Left lung (tissue), 10 donors: ENCODE measurements around the gene UTS2R. TPM values are rescaled to one million over a fixed set of nuclear protein-coding genes. Genes with fewer than 3 reads are reported as not detected.

Experiments
- ATAC-seq: fragments of 200-7000 bp; cut with Tn5 transposase; one replicate; pipeline ENCODE4 v1.9.1; 2020; ENCODE audit warnings: moderate library complexity
- DNase-seq, 4 donors: peaks; one replicate each; pipeline ENCODE4 v3.0.0-alpha.2; 2013 to 2020
- H3K27ac ChIP-seq, 2 donors: fragments of 200-600 bp; sonication (generic) in 1 of 2; one replicate each; pipeline versions ENCODE4 v1.5.0 to v1.8.0; 2020 to 2021
- H3K27me3 ChIP-seq, 2 donors: fragments of 200-600 bp; sonication (generic) in 1 of 2; one replicate each; pipeline versions ENCODE4 v1.5.0 to v1.8.0; 2020 to 2021
- H3K36me3 ChIP-seq, 2 donors: fragments of 200-600 bp; sonication (generic) in 1 of 2; one replicate each; pipeline versions ENCODE4 v1.5.0 to v1.8.0; 2020 to 2021
- H3K4me1 ChIP-seq, 2 donors: fragments of 200-600 bp; one replicate each; pipeline ENCODE4 v1.8.0; 2021
- H3K4me3 ChIP-seq, 2 donors: fragments of 200-600 bp; sonication (generic) in 1 of 2; one replicate each; pipeline versions ENCODE4 v1.5.0 to v1.8.0; 2020 to 2021; ENCODE audit warnings: mild to moderate bottlenecking in 1 of 2
- H3K9me3 ChIP-seq, 2 donors: fragments of 200-600 bp; sonication (generic) in 1 of 2; one replicate each; pipeline versions ENCODE4 v1.5.0 to v1.8.0; 2020 to 2021
- intact Hi-C, 2 donors: fragments of 100-400 bp; cut with DNase I; formaldehyde crosslinking; loops; one replicate each; pipeline versions ENCODE4 v1.11.2 to v1.14.2; 2022
- polyA plus RNA-seq, 6 donors: library from polyadenylated mRNA; unstranded; fragments of 120-200 nt; gene quantifications; one replicate each; pipeline ENCODE4 v1.2.1, GENCODE V29; 2013; ENCODE audit not compliant: insufficient read length in 6 of 6
- total RNA-seq, 2 donors: library from RNA; stranded (reverse); fragmentation: NEBNext Ultra II Directional; extraction: Animal tissue kit (Norgen Biotek cat#: 25700); gene quantifications; one replicate each; pipeline ENCODE4 v1.2.1, GENCODE V29; 2021
- TF ChIP-seq, protein P1 (sequence below), 2 donors: fragments of 200-600 bp; sonication (generic) in 1 of 2; IDR thresholded peaks; one replicate each; pipeline versions ENCODE4 v1.5.0 to v1.8.0; 2021; ENCODE audit warnings: antibody characterized with exemption in 2 of 2
- donor health status: DM: no; HTN: yes; CAD: no.
- donor health status: DM: no; HTN: no; CAD: no.

The UTS2R gene
- total and polyA plus RNA-seq, 8 donors = 0.11 TPM; not detected in 7

DNA sequence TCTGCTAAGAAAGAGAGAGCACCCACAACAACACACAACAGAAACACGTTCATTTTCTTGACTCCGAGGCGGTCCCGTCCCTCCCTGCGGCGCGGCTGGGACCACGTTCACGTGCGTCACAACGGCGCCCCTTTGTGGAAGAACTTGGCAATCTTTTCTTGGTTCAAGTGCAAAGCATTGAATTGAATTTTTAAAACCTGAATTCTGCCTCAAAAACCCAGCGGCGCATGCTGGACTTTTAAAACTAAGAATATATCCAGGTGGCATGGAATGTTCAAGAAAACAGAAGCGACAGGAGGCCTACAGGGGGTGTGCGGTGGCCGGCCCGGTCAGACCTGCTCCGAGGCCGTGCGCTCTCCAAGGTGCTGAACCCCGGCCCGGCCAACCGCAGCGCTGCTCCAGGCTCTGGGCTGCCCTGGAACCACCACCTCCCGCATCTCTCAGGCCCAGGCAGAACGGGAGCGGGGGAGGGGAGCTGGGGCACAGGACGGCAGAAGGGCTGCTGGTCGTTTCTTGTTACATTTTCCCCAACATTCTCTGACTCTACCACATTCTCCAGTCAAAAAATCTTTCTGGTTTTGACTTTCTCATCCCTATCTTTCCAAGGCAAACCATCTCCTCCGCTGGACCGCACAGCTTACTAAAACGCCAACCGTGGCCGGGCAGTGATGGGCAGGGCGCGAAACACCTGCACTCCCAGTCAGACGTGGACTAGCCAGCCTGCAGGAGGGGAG, 43.1 kb downstream of the UTS2R start:
- intact Hi-C loops = loop anchor here in 1 of 2 donors (5.0 kb wide), 1 partner anchor 62 kb away; no protein-coding TSS in a partner anchor
- no peak overlapping the region for H3K27ac ChIP-seq
- DNase-seq (peak; percentile 67 to 92 (median 73)), ATAC-seq (peak; percentile 71)
- H3K27me3 ChIP-seq = no peaks in the 10 kb centered on the region
- no peaks in the 10 kb centered on the region for H3K9me3 ChIP-seq
- H3K4me1 ChIP-seq = peaks cover 8 to 26% of the 10 kb centered on the region in 2 donors
- TF ChIP-seq, protein P1, sequence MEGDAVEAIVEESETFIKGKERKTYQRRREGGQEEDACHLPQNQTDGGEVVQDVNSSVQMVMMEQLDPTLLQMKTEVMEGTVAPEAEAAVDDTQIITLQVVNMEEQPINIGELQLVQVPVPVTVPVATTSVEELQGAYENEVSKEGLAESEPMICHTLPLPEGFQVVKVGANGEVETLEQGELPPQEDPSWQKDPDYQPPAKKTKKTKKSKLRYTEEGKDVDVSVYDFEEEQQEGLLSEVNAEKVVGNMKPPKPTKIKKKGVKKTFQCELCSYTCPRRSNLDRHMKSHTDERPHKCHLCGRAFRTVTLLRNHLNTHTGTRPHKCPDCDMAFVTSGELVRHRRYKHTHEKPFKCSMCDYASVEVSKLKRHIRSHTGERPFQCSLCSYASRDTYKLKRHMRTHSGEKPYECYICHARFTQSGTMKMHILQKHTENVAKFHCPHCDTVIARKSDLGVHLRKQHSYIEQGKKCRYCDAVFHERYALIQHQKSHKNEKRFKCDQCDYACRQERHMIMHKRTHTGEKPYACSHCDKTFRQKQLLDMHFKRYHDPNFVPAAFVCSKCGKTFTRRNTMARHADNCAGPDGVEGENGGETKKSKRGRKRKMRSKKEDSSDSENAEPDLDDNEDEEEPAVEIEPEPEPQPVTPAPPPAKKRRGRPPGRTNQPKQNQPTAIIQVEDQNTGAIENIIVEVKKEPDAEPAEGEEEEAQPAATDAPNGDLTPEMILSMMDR (IDR thresholded peaks at IDR 0.05) = peak; percentile 49 to 68
- peaks cover 0 to 9% of the 10 kb centered on the region in 2 donors for H3K36me3 ChIP-seq
- no peak overlapping the region for H3K4me3 ChIP-seq

DNA sequence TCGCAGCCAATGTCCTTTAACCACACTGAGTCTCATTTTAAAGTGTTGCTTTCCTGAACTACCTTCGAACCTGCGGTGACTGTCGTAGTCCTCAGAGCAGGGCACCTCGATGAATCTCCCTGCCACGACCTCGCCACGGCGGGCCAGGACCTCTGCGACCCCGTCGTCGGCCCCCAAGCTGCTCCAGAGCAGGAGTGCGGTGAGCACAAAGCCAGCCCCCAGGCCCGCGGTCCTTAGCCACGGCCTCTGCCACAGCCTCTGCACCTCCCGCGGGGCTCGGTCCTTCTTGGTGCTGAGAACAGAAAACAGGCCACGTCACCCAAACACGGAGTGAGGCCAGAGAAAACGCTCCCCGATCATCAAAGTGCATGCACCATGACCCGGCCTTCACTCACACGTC, 43.8 kb downstream of the UTS2R start:
- intact Hi-C loops = no loop called here
- H3K27me3 ChIP-seq = no peaks in the 10 kb centered on the region
- no peak for ATAC-seq
- TF ChIP-seq, protein P1 (IDR thresholded peaks at IDR 0.05) = no peak
- no peak overlapping the region for H3K27ac ChIP-seq
- no peaks in the 10 kb centered on the region for H3K9me3 ChIP-seq
- peak in 1 of 4 donors; percentile 72 for DNase-seq
- peaks cover 0 to 12% of the 10 kb centered on the region in 2 donors for H3K36me3 ChIP-seq
- H3K4me3 ChIP-seq = no peak overlapping the region
- H3K4me1 ChIP-seq = peaks cover 8 to 31% of the 10 kb centered on the region in 2 donors

DNA sequence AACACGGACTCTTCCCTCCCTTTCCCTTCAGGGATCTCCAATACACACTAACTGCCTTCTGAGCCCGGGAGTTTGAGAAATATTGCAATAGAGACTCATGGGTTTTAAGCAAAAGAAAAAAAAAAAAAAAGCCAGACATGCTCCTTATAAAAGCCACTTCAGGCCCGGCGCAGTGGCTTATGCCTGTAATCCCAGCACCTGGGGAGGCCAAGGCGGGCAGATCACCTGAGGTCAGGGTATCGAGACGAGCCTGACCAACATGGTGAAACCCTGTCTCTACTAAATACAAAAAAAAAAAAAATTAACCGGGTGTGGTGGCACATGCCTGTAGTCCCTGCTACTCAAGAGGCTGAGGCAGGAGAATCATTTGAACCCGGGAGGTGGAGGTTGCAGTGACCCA, 44.2 kb downstream of the UTS2R start:
- Histone ChIP-seq H3K36me3 (peaks cover 0 to 17% of the 10 kb centered on the region in 2 donors), H3K4me3 (no peak overlapping the region), H3K9me3 (no peaks in the 10 kb centered on the region), H3K27ac (no peak overlapping the region), H3K27me3 (no peaks in the 10 kb centered on the region), H3K4me1 (peaks cover 8 to 31% of the 10 kb centered on the region in 2 donors)
- no peak for ATAC-seq
- DNase-seq = peak in 1 of 4 donors; percentile 29
- intact Hi-C loops = no loop called here
- TF ChIP-seq, protein P1 (IDR thresholded peaks at IDR 0.05) = no peak

DNA sequence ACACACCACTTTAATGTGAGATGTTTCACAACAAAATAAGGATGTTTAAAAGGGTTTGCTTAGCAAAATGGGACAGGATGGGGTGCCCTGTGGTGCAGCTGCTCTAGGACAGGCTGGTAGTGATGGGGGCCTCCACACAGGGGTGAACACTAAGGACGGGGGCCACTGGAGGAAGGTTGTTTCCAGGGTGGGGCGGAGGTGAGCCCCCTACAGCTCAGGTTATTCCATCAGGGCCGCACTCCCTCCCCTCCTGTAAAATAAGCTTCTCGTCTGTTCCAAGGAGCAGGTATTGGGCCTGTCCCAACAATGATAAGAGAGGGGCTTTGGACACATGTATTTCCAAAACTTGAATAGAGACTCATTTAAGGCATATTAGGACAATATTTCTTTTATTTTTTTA, 44.7 kb downstream of the UTS2R start:
- DNase-seq (peak in 1 of 4 donors; percentile 20), ATAC-seq (no peak)
- no peaks in the 10 kb centered on the region for H3K27me3 ChIP-seq
- intact Hi-C loops = no loop called here
- H3K9me3 ChIP-seq = no peaks in the 10 kb centered on the region
- peaks cover 8 to 31% of the 10 kb centered on the region in 2 donors for H3K4me1 ChIP-seq
- no peak overlapping the region for H3K4me3 ChIP-seq
- peaks cover 0 to 17% of the 10 kb centered on the region in 2 donors for H3K36me3 ChIP-seq
- no peak overlapping the region for H3K27ac ChIP-seq
- TF ChIP-seq, protein P1 (IDR thresholded peaks at IDR 0.05) = no peak

DNA sequence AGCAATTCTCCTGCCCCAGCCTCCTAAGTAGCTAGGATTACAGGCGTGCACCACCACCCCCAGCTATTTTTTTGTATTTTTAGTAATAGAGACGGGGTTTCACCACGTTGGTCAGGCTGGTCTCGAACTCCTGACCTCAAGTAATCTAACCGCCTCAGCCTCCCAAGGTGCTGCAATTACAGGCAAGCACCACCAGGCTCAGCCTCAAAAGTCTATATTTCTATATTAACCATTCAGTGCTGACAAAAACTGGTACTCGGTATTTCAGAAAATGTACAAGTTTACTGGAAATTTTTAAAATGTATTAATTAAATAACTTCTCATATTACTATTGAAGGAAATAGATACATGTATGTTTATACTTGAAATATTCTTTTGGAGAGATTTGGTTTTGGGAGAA, 45.2 kb downstream of the UTS2R start:
- Histone ChIP-seq H3K4me3 (no peak overlapping the region), H3K27me3 (no peaks in the 10 kb centered on the region), H3K27ac (no peak overlapping the region), H3K36me3 (peaks cover 0 to 18% of the 10 kb centered on the region in 2 donors), H3K4me1 (peaks cover 8 to 31% of the 10 kb centered on the region in 2 donors), H3K9me3 (no peaks in the 10 kb centered on the region)
- ATAC-seq = no peak
- DNase-seq = peak in 1 of 4 donors; percentile 1
- intact Hi-C loops = no loop called here
- TF ChIP-seq, protein P1 (IDR thresholded peaks at IDR 0.05) = no peak
